GM18505 (cell line): ENCODE results near the gene KRTAP10-7.
"Not testable (repeated sequence)": the region's sequence is repeated elsewhere in the genome, so short reads cannot be mapped to it uniquely, and the experiment has no call there.

Source experiments
- ATAC-seq: cut with Tn5 transposase; IDR thresholded peaks from one replicate; pipeline ENCODE4 v1.9.1; 2021; ENCODE audit not compliant: unreplicated experiment
- POLR2A ChIP-seq: IDR thresholded peaks from 4 replicates; pipeline ENCODE4 v1.6.1; 2011; ENCODE audit warnings: borderline replicate concordance; ENCODE audit not compliant: insufficient read depth, insufficient read length; ENCODE audit errors: extremely low read depth

Gene KRTAP10-7

DNA sequence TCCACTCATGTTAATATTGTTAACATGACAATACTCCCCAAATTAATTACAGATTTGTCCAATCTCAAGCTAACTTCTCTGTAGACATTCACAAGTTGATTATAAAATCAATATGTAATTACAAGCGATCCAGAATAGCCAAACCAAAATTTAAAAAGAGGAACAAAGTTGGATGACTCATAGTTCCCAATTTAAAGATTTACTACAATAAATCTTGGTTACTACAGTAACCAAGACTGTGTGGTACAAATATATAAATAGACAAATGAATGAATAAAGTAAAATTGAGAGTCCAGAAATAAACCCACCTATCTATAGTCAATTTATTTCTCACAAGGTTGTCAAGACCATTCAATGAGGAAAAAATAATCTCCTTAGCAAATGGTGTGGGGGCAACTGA, 34.0 kb upstream of the KRTAP10-7 start:
- TF ChIP-seq POLR2A = no peak
- no peak for ATAC-seq

DNA sequence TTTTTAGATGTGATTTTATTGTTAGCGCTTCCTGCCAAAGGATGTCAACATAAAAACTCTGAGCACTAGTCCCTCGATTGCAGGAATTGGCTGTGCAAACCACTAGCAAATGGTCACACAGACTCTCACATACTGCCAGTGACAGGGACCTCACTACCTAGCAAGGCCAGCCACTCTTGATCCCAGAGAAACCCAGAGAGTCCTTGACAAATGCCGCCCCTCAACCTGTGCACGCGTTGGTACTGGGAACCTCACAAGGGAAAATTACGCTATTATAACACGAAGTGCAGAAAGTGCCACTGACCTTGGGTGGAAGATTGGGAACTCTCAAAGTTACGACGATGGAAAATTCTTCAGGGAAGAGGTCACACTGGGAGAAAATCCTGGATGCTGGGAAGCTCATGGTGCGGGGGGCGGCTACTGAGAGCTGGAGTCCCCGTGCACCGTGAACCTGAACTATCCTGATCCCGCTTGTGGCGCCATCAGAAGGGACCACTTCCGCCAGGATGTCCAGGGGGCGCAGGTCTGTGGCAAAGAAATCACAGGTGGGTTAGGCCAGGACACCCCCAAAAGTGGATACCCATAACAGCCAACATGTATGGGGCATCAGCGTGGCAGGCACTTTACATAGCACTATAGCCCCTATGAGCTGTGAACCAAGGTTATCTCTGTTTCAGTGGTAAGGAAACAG, 32.8 kb upstream of the KRTAP10-7 start:
- no peak for ATAC-seq
- no peak for TF ChIP-seq POLR2A

DNA sequence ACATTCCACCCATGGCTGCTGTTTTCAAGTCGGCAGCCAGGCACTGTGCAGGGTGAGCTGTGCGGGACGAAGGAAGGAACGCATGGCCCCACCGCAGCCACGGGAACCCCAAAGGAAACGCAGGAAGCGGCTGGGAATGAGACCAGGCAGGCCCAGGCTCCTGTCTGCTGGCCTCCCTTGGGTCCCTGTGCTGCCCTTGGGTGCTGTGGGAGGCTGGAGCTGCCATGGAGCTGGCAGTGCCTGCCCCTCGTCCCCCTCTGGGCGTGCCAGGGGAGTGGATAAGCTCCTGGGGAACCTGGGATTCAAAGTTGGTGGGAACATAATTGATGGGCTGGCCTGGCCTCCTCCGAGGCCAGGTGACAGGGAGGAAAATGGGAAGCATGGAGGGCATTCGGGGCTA, 32.1 kb upstream of the KRTAP10-7 start:
- ATAC-seq = no peak
- no peak for TF ChIP-seq POLR2A

DNA sequence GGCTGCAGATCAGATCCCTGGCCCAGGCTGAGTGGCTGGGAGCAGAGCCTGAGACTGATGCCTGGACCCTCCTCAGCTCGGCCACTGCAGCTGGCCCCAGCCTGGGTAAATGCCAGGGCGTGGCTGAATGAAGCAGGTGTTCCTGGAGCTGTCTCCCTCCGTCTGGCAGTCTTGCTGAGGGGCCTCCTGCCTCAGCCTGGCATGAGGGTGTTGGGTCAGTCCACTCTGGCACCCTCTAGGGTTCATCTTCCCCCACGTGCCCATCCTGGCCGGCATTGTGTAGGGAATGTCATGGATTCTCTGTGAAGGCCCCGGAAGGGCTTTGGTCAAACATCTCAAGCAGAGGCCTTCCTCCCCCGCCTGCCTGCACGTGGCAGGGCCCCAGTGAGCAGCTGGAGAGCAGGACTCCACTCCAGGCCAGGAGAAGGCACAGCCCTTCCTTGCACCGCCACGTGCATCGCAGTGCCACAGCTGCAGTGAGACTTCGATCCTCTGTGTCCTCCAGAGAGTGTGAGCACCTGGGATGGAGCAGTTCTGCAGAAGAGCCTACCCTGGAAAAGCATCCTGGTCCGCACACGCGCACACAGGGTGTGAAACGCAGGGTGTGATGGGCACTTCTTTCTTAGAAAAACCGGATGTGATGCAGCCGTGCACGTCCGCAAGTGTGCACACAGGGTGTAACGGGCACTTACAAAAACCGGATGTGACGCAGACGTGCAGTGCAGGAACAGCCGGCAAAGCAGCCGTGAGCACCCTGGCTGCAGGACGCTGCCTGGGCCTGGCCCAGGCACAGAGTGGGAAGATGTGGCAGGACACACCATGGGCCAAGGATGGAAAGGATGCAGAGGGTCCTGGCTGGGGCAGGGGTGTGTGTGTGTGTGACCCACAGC, 31.5 kb upstream of the KRTAP10-7 start:
- TF ChIP-seq POLR2A = no peak
- no peak for ATAC-seq

DNA sequence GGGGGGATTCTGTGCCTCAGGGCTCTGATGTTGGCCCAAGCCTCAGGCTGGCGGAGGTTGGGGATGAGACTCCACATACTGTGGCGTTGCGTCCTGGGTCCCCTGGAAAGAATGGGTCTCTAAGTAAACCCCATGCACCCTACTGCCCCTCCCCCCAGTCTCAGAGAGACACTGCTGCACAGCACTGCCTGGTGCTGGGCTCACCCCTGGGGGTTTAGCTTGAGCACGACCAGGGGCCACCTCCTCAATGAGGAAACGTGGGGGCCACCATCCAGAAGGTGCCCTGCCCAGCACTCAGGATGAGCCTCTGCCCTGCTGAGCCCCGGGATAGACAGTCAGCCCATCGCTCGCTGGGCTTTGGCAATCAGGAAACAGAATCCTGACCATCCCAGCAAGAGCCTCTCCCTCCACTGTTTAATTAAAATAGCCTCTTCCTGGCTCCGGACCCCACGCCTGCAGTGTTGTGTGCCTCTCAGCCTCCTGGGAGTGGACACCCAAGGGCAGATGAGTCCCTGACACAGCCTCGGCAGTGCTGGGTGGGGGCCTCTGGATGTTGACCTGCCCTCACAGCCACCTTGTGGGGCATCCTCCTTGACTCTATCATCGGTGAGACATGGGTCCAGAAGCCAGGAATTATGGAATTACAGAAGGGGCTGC, 30.4 kb upstream of the KRTAP10-7 start:
- ATAC-seq = no peak
- TF ChIP-seq POLR2A = no peak

DNA sequence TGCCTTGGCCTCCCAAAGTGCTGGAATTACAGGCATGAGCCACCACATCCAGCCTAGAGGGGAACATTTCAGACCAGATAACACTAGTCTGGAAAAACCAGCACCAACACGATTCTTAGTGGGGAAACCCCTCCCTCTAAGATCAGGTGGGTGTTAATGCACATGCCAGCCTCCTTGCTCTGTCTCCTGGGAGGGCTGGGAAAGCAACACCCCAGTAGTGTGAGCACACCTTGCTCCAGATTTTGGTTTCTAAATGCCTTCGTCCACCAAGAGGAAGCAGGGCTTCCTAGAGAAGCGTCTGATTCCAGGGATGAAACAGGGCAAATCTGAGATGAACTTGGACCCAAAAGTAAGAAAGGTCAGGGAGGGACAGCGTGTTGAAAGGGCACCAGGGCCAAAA, 29.1 kb upstream of the KRTAP10-7 start:
- no peak for ATAC-seq
- TF ChIP-seq POLR2A = no peak

DNA sequence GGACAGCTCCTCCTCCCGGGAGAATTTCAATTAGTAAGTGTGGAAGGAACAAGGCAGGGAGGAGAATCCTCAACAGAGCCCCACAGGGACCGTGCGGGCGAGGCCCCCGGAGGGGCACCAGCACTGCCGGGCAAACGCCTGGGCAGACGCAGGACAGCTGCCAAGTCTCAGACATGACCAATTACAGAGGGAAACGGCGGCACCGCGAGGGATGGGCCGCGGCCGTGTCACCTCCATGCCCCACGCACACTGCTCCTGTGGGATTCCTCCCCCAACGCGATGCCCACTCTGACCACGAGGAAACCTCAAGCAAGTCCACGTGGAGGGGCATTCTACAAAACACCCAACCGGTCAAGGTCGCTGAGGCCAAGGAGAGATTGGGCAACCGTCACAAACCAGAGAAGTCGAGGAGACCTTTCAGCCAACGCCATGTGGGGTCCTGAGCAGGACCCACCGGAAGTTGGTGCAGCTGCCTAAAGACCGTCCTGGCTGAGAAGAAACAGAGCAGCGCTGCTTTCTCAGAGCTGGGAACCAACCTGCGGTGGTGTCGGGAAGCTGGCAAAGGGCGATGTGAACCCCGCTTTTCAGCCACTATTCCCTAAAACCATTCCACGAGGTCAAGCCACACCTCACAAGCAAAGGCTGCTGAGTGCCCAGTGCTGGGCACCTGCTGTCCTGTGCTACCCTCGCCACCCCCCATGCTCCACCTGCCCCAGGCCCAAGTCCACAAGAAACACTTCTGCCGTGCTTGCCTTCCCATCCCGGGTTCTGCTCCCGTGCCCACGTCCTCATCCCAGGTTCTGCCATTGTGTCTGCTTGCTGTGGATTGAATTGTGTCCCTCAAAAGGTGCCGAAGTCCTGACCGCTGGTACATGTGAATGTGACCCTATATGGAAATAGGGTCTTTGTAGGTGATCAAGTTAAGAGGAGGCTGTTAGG, 28.3 kb upstream of the KRTAP10-7 start:
- no peak for ATAC-seq
- TF ChIP-seq POLR2A = no peak

DNA sequence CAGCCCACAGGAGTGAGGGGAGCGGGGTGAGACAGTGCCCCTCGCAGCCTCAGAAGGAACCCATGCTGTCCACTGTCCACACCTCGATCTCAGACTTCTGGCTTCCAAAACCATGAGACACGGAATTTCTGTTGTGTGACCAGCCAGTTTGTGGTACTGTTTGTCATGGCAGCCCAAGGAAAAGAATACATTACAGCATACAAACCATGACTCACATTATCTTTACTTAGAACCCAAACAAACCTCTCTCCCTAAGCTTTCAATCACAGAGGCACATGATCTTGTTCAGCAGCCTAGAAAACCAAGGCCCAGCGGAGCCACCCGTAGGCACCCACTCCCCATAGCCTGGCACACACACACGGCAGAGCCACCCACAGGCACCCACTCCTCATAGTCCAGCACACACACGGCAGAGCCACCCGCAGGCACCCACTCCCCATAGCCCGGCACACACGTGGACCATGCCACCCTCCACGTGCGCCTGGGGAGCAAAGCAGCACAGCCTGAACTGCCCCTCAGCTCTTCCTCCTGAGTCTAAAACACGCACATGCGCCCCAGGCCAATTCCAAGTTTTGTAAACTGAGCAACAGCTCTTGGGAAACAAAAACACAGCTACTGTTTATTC, 27.3 kb upstream of the KRTAP10-7 start:
- TF ChIP-seq POLR2A = no peak
- no peak for ATAC-seq

DNA sequence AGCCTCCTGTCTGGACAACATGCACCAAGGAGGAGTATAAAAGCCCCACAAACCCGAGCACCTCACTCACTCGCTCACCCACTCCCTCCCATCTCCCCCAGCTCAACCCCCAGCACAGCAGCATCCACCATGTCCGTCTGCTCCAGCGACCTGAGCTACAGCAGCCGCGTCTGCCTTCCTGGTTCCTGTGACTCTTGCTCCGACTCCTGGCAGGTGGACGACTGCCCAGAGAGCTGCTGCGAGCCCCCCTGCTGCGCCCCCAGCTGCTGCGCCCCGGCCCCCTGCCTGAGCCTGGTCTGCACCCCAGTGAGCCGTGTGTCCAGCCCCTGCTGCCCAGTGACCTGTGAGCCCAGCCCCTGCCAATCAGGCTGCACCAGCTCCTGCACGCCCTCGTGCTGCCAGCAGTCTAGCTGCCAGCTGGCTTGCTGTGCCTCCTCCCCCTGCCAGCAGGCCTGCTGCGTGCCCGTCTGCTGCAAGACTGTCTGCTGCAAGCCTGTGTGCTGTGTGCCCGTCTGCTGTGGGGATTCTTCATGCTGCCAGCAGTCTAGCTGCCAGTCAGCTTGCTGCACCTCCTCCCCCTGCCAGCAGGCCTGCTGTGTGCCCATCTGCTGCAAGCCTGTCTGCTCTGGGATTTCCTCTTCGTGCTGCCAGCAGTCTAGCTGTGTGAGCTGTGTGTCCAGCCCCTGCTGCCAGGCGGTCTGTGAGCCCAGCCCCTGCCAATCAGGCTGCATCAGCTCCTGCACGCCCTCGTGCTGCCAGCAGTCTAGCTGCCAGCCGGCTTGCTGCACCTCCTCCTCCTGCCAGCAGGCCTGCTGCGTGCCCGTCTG, 26.6 kb upstream of the KRTAP10-7 start, which contains the start of gene KRTAP10-4:
Gene KRTAP10-4, plus strand, starts transcription at position 100 of the 827 bp plus-strand sequence. Its CDS starts 30 bp downstream, at position 130.
- ATAC-seq = not testable (repeated sequence)

DNA sequence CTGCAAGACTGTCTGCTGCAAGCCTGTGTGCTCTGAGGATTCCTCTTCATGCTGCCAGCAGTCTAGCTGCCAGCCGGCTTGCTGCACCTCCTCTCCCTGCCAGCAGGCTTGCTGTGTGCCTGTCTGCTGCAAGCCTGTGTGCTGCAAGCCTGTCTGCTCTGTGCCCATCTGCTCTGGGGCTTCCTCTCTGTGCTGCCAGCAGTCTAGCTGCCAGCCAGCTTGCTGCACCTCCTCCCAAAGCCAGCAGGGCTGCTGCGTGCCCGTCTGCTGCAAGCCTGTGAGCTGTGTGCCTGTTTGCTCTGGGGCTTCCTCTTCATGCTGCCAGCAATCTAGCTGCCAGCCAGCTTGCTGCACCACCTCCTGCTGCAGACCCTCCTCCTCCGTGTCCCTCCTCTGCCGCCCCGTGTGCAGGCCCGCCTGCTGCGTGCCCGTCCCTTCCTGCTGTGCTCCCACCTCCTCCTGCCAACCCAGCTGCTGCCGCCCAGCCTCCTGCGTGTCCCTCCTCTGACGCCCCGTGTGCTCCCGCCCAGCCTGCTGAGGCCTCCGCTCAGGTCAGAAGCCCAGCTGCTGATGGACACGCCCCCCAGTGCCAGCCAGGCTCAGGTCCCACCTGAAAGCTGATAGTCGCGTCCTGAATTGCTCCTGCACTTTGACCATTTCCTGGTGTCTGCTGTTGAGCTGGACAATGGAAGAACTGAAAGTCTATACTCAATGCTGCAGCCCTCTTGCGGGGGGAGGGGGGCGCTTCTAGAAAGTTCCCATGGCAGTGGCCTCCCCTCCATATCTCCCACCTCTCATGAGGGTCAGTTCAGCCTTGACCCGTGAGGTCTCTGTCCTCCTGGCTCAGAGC, 25.7 kb upstream of the KRTAP10-7 start:
- TF ChIP-seq POLR2A = no peak
- no peak for ATAC-seq
